Mammary epithelial cell (primary cell): ENCODE results near the gene ACTR5.

Source experiments
- CTCF ChIP-seq, 2 donors: IDR thresholded peaks in 1 of 2; conservative IDR thresholded peaks in 1 of 2; 2 replicates each; pipeline ENCODE4 v1.5.1; 2011 to 2012; ENCODE audit warnings: inconsistent platforms in 2 of 2, low read length in 2 of 2, mild to moderate bottlenecking in 2 of 2, control low read depth in 1 of 2, low read depth in 1 of 2; ENCODE audit not compliant: insufficient read depth in 1 of 2; ENCODE audit errors: extremely low read depth in 1 of 2
- EZH2 ChIP-seq: IDR thresholded peaks from 2 replicates; pipeline ENCODE4 v1.6.1; 2012; ENCODE audit warnings: low read length, inconsistent platforms, borderline replicate concordance

- no peak for TF ChIP-seq CTCF (conservative IDR thresholded peaks at IDR 0.05 in 1 of 2, IDR thresholded peaks at IDR 0.05 in 1 of 2; ENCODE audit: extremely low read depth in 1 of 2, insufficient read depth in 1 of 2, low read depth in 1 of 2, low read length in 2 of 2)
- TF ChIP-seq EZH2: peak; percentile 52
Observed at GRCh38 chr20:38723848-38724625, 24.2 kb upstream of the ACTR5 start, which contains the start of gene SLC32A1.
